SJSA1 (cell line): ENCODE data around the gene NPEPL1. TPM values are rescaled to one million over a fixed set of nuclear protein-coding genes. Genes with fewer than 3 reads are reported as not detected.
A peak's percentile ranks its signal among the peaks of the same experiment; 100 is the strongest.

Source experiments
- DNase-seq, 2 experiments: peaks; one replicate each; pipeline ENCODE4 v3.0.0-alpha.2; 2015 to 2020; ENCODE audit warnings: low spot score in 2 of 2, low read depth in 1 of 2
- H3K27ac ChIP-seq: fragments of 250-450 bp; sonication (Bioruptor Pico); 2 replicates; pipeline ENCODE4 v1.5.1; 2020; ENCODE audit warnings: mild to moderate bottlenecking, moderate library complexity
- H3K27me3 ChIP-seq: fragments of 250-450 bp; sonication (Bioruptor Pico); replicated peaks from 2 replicates; pipeline ENCODE4 v1.5.1; 2020; ENCODE audit warnings: mild to moderate bottlenecking, moderate library complexity
- H3K36me3 ChIP-seq: fragments of 250-450 bp; sonication (Bioruptor Pico); 2 replicates; pipeline ENCODE4 v1.5.1; 2020; ENCODE audit warnings: mild to moderate bottlenecking
- H3K4me1 ChIP-seq: fragments of 250-450 bp; sonication (Bioruptor Pico); replicated peaks from 2 replicates; pipeline ENCODE4 v1.6.1; 2021; ENCODE audit warnings: mild to moderate bottlenecking
- H3K4me3 ChIP-seq: fragments of 250-450 bp; sonication (Bioruptor Pico); 2 replicates; pipeline ENCODE4 v1.5.1; 2020; ENCODE audit warnings: mild to moderate bottlenecking
- H3K9me3 ChIP-seq: fragments of 250-450 bp; sonication (Bioruptor Pico); replicated peaks from 2 replicates; pipeline ENCODE4 v1.5.1; 2020; ENCODE audit warnings: mild to moderate bottlenecking
- total RNA-seq: library from RNA; depleted of rRNA; stranded (reverse); fragments of >200 nt; shearing (Covaris generic); gene quantifications from 2 replicates; pipeline ENCODE4 v1.2.3, GENCODE V29; 2014

NPEPL1 gene
- total RNA-seq, 1 experiment from 2014 or later: 6.8 TPM

- Histone ChIP-seq H3K4me1 (no peaks in the 10 kb centered on the region), H3K9me3 (no peaks in the 10 kb centered on the region), H3K36me3 (peaks cover 32% of the 10 kb centered on the region), H3K4me3 (no peak overlapping the region), H3K27me3 (no peaks in the 10 kb centered on the region), H3K27ac (no peak overlapping the region)
- DNase-seq: no peak
Observed at GRCh38 chr20:58682656-58683531, 9.7 kb upstream of the NPEPL1 start.

- Histone ChIP-seq H3K27ac (no peak overlapping the region), H3K9me3 (no peaks in the 10 kb centered on the region), H3K27me3 (no peaks in the 10 kb centered on the region), H3K4me1 (no peaks in the 10 kb centered on the region), H3K4me3 (no peak overlapping the region), H3K36me3 (peaks cover 20% of the 10 kb centered on the region)
- DNase-seq: no peak
Observed at GRCh38 chr20:58684291-58684690, 8.3 kb upstream of the NPEPL1 start.

- Histone ChIP-seq H3K4me3 (no peak overlapping the region), H3K36me3 (peaks cover 5% of the 10 kb centered on the region), H3K27ac (no peak overlapping the region), H3K4me1 (no peaks in the 10 kb centered on the region), H3K9me3 (no peaks in the 10 kb centered on the region), H3K27me3 (no peaks in the 10 kb centered on the region)
- no peak for DNase-seq
Observed at GRCh38 chr20:58685988-58686387, 6.6 kb upstream of the NPEPL1 start.

- Histone ChIP-seq H3K27ac (no peak overlapping the region), H3K9me3 (no peaks in the 10 kb centered on the region), H3K4me3 (no peak overlapping the region)
Observed at GRCh38 chr20:58688414-58688813, 4.2 kb upstream of the NPEPL1 start.

GRCh38 chr20:58688840-58689239 lies 3.8 kb upstream of the NPEPL1 start:
- no peak overlapping the region for H3K27ac ChIP-seq
- DNase-seq: no peak
- no peaks in the 10 kb centered on the region for H3K9me3 ChIP-seq
- no peak overlapping the region for H3K4me3 ChIP-seq
- peaks cover 12% of the 10 kb centered on the region for H3K4me1 ChIP-seq
- H3K36me3 ChIP-seq: peaks cover 6% of the 10 kb centered on the region; the same call in 1 of the 2 replicates
- no peaks in the 10 kb centered on the region for H3K27me3 ChIP-seq

More at GRCh38 chr20:58688414-58688813, 4.2 kb upstream of the NPEPL1 start:
- peaks cover 9% of the 10 kb centered on the region for H3K4me1 ChIP-seq
- no peaks in the 10 kb centered on the region for H3K27me3 ChIP-seq
- DNase-seq: no peak
- H3K36me3 ChIP-seq: peaks cover 4% of the 10 kb centered on the region; the same call in 1 of the 2 replicates

GRCh38 chr20:58690396-58691135 lies 2.0 kb upstream of the NPEPL1 start:
- DNase-seq: no peak

GRCh38 chr20:58691773-58692578 lies 624 bp upstream of the NPEPL1 start:
- Histone ChIP-seq H3K4me1 (peaks cover 12% of the 10 kb centered on the region), H3K27me3 (no peaks in the 10 kb centered on the region), H3K27ac (peak overlapping the region; percentile 39; the same call in 1 of the 2 replicates), H3K36me3 (peaks cover 18% of the 10 kb centered on the region), H3K4me3 (no peak overlapping the region), H3K9me3 (no peaks in the 10 kb centered on the region)
- DNase-seq: no peak

More at GRCh38 chr20:58690396-58691135, 2.0 kb upstream of the NPEPL1 start:
- Histone ChIP-seq H3K4me1 (peaks cover 12% of the 10 kb centered on the region), H3K36me3 (peaks cover 8% of the 10 kb centered on the region), H3K27ac (no peak overlapping the region), H3K4me3 (no peak overlapping the region), H3K27me3 (no peaks in the 10 kb centered on the region), H3K9me3 (no peaks in the 10 kb centered on the region)

- peak overlapping the region; percentile 42 for H3K4me3 ChIP-seq
- H3K36me3 ChIP-seq: peaks cover 20% of the 10 kb centered on the region
- peak in 1 of 2 experiments; percentile 43 for DNase-seq
- peaks cover 12% of the 10 kb centered on the region for H3K4me1 ChIP-seq
- H3K27me3 ChIP-seq: no peaks in the 10 kb centered on the region
- no peak overlapping the region for H3K27ac ChIP-seq
- no peaks in the 10 kb centered on the region for H3K9me3 ChIP-seq
Observed at GRCh38 chr20:58693226-58694006, 816 bp downstream of the NPEPL1 start.

GRCh38 chr20:58694241-58695083 lies 1.9 kb downstream of the NPEPL1 start:
- Histone ChIP-seq H3K9me3 (no peaks in the 10 kb centered on the region), H3K27ac (no peak overlapping the region), H3K36me3 (peaks cover 26% of the 10 kb centered on the region), H3K4me3 (no peak overlapping the region), H3K4me1 (peaks cover 12% of the 10 kb centered on the region), H3K27me3 (no peaks in the 10 kb centered on the region)
- peak in 1 of 2 experiments; percentile 46 for DNase-seq

GRCh38 chr20:58695084-58695722 lies 2.6 kb downstream of the NPEPL1 start:
- peak in 1 of 2 experiments; percentile 39 for DNase-seq
- Histone ChIP-seq H3K36me3 (peaks cover 34% of the 10 kb centered on the region), H3K9me3 (no peaks in the 10 kb centered on the region), H3K4me1 (peaks cover 12% of the 10 kb centered on the region), H3K27ac (no peak overlapping the region), H3K4me3 (no peak overlapping the region), H3K27me3 (no peaks in the 10 kb centered on the region)

- Histone ChIP-seq H3K4me3 (no peak overlapping the region), H3K27me3 (no peaks in the 10 kb centered on the region), H3K4me1 (peaks cover 12% of the 10 kb centered on the region), H3K9me3 (no peaks in the 10 kb centered on the region), H3K36me3 (peaks cover 35% of the 10 kb centered on the region), H3K27ac (no peak overlapping the region)
- peak in 1 of 2 experiments; percentile 42 for DNase-seq
Observed at GRCh38 chr20:58695895-58696375, 3.3 kb downstream of the NPEPL1 start.
